Measurements from ENCODE around the gene GNLY.
A peak's percentile ranks its signal among the peaks of the same experiment; 100 is the strongest.

GNLY gene

GRCh38 chr2:85684806-85685205 lies 9.4 kb upstream of the GNLY start:
- DNase-seq (ENCODE audit: low read depth) = no peak

DNA sequence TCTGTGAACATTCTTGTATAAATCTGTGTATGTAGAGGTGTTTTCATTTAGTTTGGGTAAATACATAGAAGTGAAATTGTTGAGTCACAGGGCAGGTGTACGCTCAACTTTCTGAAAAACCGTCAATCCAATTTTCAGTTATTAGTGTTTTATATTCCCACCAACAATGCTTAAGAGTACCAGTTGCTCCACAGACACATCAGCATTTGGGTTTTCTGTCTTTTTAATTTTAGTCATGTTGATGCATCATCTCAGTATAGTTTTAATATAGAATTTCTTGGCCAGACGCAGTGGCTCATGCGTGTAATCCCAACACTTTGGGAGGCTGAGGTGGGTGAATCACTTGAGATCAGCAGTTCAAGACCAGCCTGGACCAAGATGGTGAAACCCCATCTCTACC lies 3.2 kb upstream of the GNLY start:
- no peak for DNase-seq (ENCODE audit: low read depth)

DNA sequence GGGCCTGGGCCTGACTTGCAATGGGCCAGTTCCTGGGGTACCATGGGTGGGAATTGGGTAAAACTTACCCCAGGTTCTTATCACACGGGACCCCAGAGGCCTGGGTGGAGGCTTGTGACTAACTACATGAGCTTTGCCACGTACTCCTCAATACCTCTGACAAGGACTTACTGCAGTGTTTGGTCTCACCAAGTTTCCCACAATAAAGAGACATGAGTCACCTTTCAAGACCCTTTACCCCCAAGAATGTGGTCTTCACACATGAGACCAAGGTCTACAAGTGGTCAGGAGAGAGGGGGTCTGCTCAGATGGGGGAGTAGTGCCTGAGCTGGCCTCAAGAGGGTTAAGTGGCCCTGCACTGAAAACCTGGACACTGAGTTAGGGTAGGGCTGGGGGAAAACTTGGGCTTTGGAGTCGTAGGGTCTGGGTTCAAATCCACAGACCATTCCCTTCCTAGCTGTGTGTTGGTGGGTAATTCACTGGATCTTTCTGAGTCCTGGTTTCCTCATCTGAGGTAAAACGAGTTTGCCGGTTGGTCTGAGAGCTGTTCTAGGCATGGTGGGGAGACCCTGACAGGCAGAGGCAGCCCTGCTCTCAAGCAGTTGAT lies 2.0 kb upstream of the GNLY start:
- DNase-seq (ENCODE audit: low read depth) = no peak

- DNase-seq (ENCODE audit: low read depth) = no peak
These were observed 963 bp downstream of the GNLY start for GRCh38 chr2:85695121-85695520.

- DNase-seq (ENCODE audit: low read depth) = no peak
These were observed 1.8 kb downstream of the GNLY start for GRCh38 chr2:85695691-85696668.

GRCh38 chr2:85697096-85697495 lies 2.9 kb downstream of the GNLY start:
- DNase-seq (ENCODE audit: low read depth) = no peak

GRCh38 chr2:85697716-85698115 lies 3.6 kb downstream of the GNLY start:
- no peak for DNase-seq (ENCODE audit: low read depth)

GRCh38 chr2:85698184-85698879 lies 4.2 kb downstream of the GNLY start:
- DNase-seq (ENCODE audit: low read depth) = no peak

DNA sequence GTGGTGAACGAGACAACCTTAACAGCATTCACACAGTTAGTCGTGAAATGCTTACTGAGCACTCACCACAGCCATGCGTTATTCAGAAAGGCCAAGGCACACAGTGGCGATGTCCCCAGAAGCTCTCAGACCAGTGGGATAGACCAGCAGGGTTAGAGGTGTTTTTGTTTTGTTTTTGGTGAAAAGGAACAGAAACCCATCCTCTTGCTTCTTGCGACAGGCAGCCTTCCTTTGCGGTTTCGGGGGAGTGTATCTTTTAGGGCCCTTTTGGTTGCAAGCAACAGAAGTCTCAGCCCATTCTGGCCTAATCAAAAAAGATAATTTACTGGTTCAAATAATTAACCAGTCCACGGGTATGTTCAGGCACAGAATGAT lies 4.7 kb downstream of the GNLY start:
- no peak for DNase-seq (ENCODE audit: low read depth)

- DNase-seq (ENCODE audit: low read depth) = no peak
These were observed 5.2 kb downstream of the GNLY start for GRCh38 chr2:85699325-85699724.

DNA sequence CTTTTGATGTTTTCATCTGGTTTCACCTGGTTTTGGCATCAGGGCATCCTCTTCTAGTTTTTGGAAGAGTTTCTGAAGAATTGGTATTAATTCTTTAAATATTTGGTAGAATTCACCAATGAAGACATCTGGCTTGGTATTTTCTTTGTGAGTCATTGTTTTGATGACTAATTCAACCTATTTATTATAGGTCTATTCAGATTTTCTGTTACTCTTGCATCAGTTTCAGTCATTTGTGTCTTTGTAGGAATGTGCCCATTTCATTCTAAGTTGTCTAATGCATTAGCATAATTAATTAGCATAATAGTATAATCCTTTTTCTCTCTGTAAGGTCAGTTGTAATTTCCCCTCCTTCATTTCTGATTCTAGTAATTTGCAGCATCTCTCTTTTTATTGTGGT lies 8.0 kb downstream of the GNLY start:
- DNase-seq (ENCODE audit: low read depth) = peak; percentile 93

DNA sequence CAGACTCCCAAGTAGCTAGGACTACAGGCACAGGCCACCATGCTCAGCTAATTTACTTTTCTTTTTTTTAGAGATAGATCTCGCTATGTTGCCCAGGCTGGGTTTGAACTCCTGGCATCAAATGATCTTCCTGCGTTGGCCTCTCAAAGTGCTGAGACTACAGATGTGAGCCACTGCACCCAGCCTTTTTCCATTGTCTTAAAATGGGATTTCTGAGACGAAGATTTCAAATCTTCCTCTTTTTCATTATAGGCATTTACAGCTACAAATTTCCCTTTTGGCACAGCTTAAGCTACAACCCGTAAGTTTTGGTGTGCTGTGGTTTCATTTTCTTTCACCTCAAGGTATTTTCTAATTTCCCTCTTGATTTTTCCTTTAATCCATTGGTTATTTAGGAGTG lies 8.6 kb downstream of the GNLY start:
- DNase-seq (ENCODE audit: low read depth) = no peak

- DNase-seq (ENCODE audit: low read depth) = no peak
These were observed 9.2 kb downstream of the GNLY start for GRCh38 chr2:85703329-85703728.

GRCh38 chr2:85704038-85704437 lies 9.9 kb downstream of the GNLY start:
- DNase-seq (ENCODE audit: low read depth) = no peak

GRCh38 chr2:85704800-85705679 lies 10.9 kb downstream of the GNLY start:
- DNase-seq (ENCODE audit: low read depth) = no peak

- peak; percentile 86 for DNase-seq (ENCODE audit: low read depth)
These were observed 11.5 kb downstream of the GNLY start for GRCh38 chr2:85705680-85706039.

GRCh38 chr2:85706063-85706462 lies 11.9 kb downstream of the GNLY start:
- DNase-seq (ENCODE audit: low read depth) = no peak

DNA sequence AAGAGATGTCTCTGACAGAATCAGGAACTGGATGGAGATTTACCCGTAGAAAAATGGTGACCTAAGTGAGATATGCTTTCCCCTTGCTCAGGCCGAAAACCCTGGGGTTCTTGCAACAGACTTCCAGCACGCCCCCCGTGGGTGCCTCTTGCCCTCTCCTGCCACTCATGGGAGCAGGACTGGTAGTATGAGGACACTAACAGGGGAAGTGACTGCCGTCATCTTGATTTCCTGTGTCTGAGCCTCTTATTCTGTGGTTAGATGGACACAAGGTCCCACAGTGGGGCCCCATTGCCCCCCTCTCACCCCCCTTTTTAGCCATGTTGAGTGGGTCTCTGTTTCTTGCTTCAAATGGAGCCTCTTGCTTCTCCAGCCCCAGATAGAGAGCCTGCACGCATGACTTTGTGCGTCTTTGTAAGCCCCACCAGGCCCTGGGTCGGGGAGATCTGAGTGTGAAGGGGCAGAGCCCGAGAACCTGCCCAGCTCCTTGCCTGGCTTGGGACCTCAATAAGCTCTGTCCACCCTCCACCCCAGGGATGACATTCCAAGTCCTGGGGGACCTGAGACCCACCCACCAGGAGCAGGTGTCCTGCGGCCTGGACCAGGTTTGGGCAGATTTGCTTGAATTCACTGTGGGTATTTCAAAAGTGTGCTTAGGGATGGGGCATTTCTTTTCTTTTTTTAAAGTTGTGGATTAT lies 12.6 kb downstream of the GNLY start:
- DNase-seq (ENCODE audit: low read depth) = no peak

GRCh38 chr2:85707304-85707703 lies 13.1 kb downstream of the GNLY start:
- DNase-seq (ENCODE audit: low read depth) = peak; percentile 94

DNA sequence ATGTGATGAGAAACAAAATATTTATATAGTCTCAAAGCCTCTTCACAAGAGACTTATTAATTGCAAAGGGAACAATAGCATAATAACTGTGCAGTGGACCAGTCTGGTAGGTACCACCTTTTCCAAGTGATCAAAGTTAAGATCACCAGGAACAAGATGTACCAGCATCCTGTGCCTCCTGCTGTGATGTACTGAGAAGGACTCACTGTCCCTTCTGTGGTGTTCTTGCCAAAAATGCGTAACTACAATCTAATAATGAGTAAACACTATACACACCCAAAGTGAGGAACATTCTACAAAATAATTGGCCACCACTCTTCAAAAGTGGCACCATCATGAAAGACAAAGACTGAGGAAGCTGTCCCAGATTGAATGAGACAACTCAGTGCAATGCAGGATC lies 14.5 kb downstream of the GNLY start:
- no peak for DNase-seq (ENCODE audit: low read depth)

GRCh38 chr2:85709401-85709811 lies 15.2 kb downstream of the GNLY start:
- DNase-seq (ENCODE audit: low read depth) = peak; percentile 27

All from ELR (cell line).